ENCODE data around the gene SDCCAG8. TPM values are rescaled to one million over a fixed set of nuclear protein-coding genes. Genes with fewer than 3 reads are reported as not detected.

The SDCCAG8 gene
- total RNA-seq, 1 donor from 2014 or later: 21.1 TPM

DNA sequence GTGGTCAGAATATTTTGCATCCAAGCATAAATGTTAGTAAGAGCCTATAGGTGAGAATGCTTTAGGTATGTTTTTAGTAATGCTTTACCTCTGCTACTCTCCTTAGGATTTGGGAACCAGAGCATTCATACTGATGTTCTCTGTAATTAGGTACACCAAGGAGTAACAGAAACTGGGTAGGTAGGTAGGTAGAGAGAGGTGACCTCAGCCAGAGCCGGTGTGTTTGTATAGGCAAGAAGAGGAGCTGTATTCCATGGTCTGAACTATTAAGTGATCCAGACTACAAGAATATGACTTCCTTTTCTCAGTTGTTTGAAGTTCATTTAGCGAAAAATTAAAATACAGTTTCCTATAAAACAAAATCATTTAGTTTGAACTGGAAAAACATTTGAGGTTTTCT, 108.5 kb downstream of the SDCCAG8 start:
- intact Hi-C loops (cut with micrococcal nuclease): no loop called here
- ATAC-seq: no peak

DNA sequence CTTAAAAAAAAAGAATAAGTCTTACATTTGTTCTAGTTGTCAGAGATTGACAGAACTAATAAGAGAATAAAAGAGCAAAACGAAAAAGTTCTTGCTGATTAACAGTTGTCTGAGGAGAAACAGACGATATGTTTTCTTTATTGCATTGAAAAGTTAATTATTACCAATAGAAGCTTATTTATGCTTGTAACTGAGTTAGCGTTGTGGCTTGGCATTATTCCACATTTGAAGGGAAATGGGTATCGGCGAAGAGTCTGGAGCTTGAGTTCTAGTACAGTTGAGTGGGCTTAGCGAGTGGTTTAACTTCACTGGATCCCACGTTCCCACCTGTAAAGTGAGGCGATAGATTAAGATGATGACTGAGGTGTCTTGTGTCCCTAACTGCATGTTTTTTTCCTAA, 109.0 kb downstream of the SDCCAG8 start:
- ATAC-seq (no peak), DNase-seq (no peak)
- intact Hi-C loops (cut with micrococcal nuclease): no loop called here

More for the DNA sequence above, 108.5 kb downstream of the SDCCAG8 start:
- no peak for DNase-seq

DNA sequence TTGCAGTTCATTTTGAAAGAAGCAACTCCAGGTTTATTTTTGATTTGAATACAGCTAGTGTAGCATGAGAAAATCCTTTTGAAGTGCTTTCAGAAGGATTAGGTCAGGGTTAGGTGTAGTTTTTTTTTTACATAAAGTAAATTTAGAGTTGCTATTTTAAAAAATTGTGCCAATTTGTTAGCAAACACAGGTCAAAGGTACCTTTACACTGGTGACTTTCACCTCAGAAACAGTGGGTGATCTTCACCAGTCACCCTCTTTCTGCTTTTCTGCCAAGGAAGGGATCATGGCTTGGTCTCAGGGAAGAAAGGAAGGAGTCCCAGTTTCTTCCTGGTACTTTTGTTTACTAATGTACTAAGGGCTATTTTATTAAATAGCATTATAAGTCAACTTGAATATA, 111.5 kb downstream of the SDCCAG8 start:
- intact Hi-C loops (cut with micrococcal nuclease): no loop called here
- DNase-seq (no peak), ATAC-seq (no peak)

- intact Hi-C loops (cut with micrococcal nuclease): no loop called here
- ATAC-seq (no peak), DNase-seq (no peak)
Measured at GRCh38 chr1:243374412-243374811, 118.6 kb downstream of the SDCCAG8 start.

- no peak for DNase-seq
- intact Hi-C loops (cut with micrococcal nuclease): no loop called here
- peak; percentile 15 for ATAC-seq
Measured at GRCh38 chr1:243375596-243375995, 119.8 kb downstream of the SDCCAG8 start.

DNA sequence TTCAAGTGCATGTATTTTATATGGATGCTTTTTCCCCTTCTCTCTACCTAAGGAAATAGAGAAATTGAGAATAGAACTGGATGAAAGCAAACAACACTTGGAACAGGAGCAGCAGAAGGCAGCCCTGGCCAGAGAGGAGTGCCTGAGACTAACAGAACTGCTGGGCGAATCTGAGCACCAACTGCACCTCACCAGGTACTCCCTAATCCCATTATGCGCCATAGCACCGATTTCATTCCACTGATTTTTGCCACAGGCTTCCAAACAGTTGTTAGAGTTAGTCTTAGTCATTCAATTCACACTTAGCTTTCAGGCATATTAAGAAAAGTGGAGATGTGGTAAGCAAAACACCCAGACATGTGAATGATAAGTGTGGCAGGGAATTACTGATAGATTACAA, 122.8 kb downstream of the SDCCAG8 start:
- ATAC-seq (no peak), DNase-seq (no peak)
- intact Hi-C loops (cut with micrococcal nuclease): no loop called here

DNA sequence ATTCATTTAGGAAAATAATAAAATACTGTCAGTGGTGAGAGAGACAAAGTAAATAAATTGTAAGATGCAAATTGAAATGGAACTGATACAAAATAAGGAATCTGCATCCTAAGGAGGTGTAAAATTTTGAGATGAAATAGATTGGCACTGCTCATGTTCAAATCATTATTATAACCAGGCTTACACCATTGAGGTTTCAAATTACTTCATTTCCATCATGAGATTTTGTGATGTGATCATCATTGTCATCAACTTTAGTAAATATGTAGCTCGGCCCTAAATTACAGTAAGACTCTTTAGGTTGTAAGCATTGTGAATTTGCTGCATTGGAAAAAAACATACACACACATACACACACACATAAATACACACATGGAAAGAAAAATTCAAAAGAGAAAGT, 123.4 kb downstream of the SDCCAG8 start:
- intact Hi-C loops (cut with micrococcal nuclease): no loop called here
- ATAC-seq (no peak), DNase-seq (no peak)

- ATAC-seq (no peak), DNase-seq (no peak)
- intact Hi-C loops (cut with micrococcal nuclease): no loop called here
Measured at GRCh38 chr1:243379706-243380105, 123.9 kb downstream of the SDCCAG8 start.

DNA sequence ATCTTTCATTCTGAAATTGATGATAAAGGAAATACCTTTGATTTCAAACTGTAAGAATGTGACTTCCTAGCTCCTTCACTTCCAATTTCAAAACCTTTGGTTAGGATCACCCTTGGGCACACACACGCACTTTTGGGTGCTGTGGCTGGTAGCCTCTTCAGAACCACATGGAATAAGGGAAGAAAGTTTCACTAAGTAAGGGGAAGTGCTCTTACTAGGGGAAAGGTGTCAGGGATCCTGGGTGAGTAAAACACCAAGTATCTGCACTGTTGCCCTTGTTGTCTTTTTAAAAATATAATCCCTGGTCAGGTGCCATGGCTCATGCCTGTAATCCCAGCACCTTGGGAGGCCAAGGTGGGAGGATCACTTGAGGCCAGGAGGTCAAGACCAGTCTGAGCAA, 132.4 kb downstream of the SDCCAG8 start:
- no peak for ATAC-seq
- intact Hi-C loops (cut with micrococcal nuclease): no loop called here

DNA sequence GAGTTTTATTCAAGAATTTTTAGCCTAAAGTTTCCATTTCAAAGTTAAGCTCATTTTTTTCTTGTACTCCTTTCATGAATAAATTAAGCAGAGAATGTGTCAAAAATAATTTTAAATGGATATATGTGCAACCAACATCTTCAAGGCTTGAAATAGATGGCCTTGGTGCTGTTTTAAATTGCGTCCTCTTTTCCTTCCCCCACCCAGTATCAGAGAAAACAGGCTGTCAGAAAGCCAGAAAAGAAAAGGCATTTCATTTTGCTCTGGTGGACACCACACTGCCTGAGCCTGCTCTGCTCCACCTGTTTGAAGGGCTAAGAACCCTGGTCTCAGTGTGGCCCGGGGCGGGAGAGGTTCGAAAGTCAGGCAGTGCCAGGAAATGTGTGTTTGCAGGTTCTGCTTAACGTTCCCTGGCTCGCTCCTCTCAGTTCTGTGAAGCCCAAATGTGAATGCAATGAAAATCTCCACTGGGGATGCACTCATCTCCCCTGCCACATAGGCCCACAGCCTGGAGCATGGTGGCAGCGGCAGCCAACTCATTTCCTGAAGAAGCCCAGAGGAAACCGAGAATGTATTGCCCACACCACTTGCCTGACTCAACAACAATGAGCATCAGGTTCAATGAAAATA, 134.4 kb downstream of the SDCCAG8 start:
- ATAC-seq (no peak), DNase-seq (no peak)
- intact Hi-C loops (cut with micrococcal nuclease): no loop called here

More for the DNA sequence above, 132.4 kb downstream of the SDCCAG8 start:
- no peak for DNase-seq

- intact Hi-C loops (cut with micrococcal nuclease): no loop called here
- ATAC-seq: no peak
- no peak for DNase-seq
Measured at GRCh38 chr1:243391355-243391754, 135.5 kb downstream of the SDCCAG8 start.

DNA sequence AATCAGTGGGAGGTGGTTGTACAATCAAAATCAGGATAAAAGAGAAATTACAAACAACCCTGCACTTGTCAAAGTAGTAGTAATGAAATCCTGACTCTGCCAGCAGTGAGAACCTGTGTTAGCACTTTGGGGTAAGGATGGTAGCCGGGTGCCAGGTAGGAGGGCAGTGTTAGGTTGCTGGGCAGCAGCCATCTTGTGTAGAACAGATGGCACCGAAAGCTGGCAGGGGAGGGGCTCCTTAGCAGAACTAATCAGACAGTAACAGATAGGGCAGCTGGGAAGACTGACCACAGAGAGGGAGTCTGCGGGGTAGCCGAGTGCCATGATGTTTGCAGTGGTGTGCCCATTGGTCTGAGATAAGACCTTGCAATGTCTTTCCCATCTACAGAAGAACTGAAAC, 137.3 kb downstream of the SDCCAG8 start:
- ATAC-seq: no peak
- intact Hi-C loops (cut with micrococcal nuclease): no loop called here

GRCh38 chr1:243394066-243394465, 138.2 kb downstream of the SDCCAG8 start:
- intact Hi-C loops (cut with micrococcal nuclease): no loop called here
- DNase-seq (no peak), ATAC-seq (no peak)

More for the DNA sequence above, 137.3 kb downstream of the SDCCAG8 start:
- no peak for DNase-seq

DNA sequence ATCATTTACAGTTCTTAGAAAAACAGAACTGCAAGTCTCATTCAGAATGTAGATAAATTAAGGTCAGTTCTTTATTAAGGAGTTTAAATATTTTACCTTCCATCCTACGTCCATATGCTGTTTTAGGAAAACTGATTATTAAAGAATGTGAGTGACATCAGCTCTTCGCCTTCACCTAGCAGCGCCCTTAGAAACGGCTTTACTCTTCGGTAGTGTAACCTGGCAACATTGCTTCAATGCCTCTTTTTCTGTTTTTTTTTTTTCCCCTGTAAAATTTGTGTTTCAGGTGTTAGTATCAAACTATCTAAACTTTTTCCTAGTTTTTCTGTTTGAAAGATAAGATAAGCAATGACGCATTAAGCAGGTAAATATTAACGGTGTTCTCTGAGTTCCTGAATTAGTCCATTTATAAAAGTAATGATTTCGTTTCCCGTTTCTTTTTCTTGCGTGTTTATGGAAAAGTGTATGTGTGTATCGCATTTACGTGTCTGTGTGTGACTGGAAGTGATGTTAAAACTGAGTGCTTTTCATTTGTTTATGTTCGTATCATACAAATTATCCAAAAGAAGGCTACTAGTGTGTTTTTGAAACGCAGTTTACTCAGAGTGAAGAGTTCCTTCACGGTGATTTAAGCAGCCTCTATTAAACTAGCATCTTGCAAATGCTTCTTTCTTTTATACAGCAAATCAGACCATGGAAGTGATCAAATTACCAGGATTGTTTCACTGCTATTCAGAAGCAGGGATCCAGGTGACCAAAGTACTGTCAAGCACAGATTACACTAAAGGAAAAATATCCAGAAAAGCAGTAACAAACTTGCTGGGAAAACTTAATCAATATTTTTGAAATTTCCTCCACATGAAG, 139.0 kb downstream of the SDCCAG8 start:
- ATAC-seq: no peak
- intact Hi-C loops (cut with micrococcal nuclease): no loop called here
- DNase-seq: no peak

DNA sequence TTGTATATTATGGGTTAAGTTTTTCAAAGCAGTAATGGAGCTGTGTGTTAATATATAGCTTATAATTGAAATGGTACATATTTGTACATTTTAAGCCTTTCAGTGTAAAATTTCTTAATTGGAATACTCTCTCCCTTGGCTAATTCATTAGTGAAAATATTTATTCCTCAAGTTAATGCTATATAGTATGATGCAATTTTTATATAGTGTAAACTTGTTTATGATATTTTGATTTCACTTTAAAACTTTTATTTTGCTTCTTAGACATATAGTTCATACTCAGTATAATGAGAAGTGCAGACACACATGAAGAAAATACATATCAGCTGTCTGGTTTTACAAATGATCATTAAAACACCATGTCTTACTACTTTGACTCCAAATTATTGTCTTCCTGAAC, 140.6 kb downstream of the SDCCAG8 start:
- intact Hi-C loops (cut with micrococcal nuclease): no loop called here
- DNase-seq (no peak), ATAC-seq (no peak)

DNA sequence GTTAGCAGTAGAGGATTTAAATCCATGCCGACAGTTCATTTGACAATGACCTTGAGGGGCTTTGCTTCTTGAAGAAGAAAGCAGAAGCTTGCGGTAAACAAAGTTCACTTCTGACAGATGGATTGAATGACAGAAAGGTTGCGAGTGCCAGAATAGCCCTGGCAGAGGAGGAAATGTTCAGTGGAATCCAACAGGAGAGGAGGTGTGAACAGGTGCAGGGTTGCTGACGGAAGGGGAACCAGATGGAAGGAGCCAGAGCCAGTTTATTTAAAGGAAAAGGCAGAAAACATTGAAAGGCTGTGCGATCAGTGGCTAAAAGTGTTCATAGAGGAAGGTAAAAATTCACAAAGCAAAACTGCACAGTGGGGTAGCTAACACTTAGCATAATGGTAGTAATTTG, 141.0 kb downstream of the SDCCAG8 start:
- no peak for ATAC-seq
- intact Hi-C loops (cut with micrococcal nuclease): no loop called here
- no peak for DNase-seq

DNA sequence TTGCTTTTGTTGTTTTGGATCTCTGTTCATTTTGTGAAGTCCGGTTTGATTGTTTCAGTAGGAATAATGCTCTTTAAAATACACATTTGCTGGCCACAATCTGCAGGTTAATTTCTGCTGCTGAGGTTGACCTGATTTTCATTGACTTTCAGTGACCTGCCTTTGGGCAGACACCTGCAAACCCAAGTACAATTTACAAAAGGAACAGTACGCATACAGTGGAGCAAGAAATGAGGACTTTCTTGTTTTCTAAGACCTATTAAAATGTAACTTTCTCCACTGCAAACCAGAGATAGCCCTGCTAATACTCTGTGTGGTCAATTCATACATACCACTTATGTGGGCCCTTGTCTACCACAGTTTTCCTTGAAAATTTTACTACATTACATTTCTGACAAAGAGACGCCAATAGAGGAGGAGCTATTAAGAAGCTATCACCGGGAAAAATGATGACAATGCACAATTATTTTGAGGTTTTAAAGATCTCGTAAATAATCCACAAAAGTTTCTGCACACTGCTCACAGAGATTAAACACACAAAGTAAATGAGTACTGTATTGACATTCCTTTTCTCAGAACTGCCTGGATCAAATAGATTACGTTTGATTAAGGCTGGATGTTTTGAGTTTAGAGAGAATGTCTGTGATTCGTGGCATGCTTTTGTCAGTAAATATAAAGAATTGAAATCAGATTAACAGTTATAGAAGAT, 141.9 kb downstream of the SDCCAG8 start:
- intact Hi-C loops (cut with micrococcal nuclease): no loop called here
- ATAC-seq (no peak), DNase-seq (no peak)

DNA sequence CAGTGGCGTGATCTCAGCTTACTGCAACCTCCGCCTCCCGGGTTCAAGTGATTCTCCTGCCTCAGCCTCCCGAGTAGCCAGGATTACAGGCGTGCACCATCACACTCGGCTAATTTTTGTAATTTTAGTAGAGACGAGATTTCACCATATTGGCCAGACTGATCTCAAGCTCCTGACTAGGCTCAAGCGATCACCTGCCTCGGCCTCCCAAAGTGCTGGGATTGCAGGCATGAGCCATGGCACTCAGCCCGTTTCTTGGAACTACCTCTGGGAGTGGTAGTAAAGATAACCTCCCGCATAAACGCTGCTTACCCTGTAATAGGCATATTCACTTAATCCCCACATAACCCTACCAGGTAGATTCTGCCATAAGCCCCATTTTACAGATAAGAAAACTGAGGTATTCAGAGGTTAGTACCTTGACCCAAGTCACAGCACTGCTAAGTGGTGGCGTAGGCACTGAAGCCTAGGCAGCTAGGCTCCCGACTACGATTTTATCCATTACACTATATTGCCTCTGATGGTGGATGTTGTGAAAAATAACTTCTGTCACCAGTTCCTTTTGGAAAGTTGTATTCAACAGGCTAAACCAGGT, 143.8 kb downstream of the SDCCAG8 start:
- no peak for DNase-seq
- intact Hi-C loops (cut with micrococcal nuclease): no loop called here
- ATAC-seq: no peak

GRCh38 chr1:243402868-243403267, 147.0 kb downstream of the SDCCAG8 start:
- intact Hi-C loops (cut with micrococcal nuclease): no loop called here
- ATAC-seq (no peak), DNase-seq (no peak)

GRCh38 chr1:243406424-243406823, 150.6 kb downstream of the SDCCAG8 start:
- intact Hi-C loops (cut with micrococcal nuclease): no loop called here
- no peak for DNase-seq
- ATAC-seq: no peak
